ENCODE measurements around the gene ARRB2.

DNA sequence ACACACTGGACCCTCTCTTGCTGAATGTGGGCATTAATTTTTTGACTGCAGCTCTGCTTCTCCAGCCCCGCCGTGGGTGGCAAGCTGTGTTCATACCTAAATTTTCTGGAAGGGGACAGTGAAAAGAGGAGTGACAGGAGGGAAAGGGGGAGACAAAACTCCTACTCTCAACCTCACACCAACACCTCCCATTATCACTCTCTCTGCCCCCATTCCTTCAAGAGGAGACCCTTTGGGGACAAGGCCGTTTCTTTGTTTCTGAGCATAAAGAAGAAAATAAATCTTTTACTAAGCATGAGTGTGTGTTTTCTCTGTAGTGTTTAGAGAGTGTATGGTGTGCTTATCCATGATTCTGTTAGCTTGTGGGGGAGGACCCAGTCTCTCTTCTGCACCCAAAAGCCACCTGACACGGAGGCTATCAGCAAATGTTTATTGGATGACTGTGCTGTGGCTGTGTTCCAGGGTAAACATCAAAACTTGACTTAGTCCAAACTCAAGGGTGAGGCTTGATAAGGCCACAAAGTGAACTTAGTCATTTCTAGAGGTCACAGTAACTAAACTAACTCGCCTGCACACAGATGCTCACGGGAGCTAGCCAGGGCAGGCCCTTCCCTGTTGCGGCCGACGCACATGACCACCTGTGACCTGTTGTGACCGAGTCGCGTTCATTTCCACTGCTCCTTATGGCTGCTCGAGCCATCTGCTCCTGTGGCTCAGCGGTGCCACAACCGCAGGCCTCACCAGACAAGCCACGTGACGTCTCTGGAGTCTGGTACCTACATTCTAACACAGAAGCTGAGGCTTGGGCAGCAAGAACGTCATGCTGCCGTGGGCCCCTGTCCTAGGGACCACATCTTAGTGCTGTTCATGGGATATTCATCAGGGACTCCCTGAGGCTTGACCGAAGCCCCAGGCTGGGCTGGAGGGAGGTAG lies 11.0 kb downstream of the ARRB2 start:
- TF ChIP-seq, protein P1, sequence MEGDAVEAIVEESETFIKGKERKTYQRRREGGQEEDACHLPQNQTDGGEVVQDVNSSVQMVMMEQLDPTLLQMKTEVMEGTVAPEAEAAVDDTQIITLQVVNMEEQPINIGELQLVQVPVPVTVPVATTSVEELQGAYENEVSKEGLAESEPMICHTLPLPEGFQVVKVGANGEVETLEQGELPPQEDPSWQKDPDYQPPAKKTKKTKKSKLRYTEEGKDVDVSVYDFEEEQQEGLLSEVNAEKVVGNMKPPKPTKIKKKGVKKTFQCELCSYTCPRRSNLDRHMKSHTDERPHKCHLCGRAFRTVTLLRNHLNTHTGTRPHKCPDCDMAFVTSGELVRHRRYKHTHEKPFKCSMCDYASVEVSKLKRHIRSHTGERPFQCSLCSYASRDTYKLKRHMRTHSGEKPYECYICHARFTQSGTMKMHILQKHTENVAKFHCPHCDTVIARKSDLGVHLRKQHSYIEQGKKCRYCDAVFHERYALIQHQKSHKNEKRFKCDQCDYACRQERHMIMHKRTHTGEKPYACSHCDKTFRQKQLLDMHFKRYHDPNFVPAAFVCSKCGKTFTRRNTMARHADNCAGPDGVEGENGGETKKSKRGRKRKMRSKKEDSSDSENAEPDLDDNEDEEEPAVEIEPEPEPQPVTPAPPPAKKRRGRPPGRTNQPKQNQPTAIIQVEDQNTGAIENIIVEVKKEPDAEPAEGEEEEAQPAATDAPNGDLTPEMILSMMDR (IDR thresholded peaks at IDR 0.05), result no peak
- no peak for TF ChIP-seq POLR2AphosphoS5 (IDR thresholded peaks at IDR 0.05; ENCODE audit: insufficient read depth in 1 of 2, low read depth in 1 of 2)

Measured in vagina (tissue), 2 donors.